ENCODE measurements around the gene LILRA6.

DNA sequence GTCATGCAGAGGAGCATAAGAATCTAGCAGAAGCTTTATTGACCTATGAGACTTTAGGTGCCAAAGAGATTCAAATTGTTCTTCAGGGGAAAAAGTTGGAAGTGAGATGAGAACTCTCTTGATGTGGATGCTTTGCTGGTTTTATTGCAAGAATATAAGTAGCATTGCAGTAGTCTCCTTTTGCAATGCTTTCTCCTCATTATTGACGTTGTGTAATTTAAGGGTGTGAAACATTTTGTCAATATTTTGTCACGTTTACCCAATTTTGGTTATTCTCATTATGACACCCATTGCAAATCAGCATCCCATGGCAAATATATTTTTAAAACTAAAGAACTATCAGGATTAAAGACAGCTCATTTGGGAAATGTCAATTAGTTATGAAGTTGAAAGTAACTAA lies 26.3 kb upstream of the LILRA6 start:
- TF ChIP-seq, protein P1, sequence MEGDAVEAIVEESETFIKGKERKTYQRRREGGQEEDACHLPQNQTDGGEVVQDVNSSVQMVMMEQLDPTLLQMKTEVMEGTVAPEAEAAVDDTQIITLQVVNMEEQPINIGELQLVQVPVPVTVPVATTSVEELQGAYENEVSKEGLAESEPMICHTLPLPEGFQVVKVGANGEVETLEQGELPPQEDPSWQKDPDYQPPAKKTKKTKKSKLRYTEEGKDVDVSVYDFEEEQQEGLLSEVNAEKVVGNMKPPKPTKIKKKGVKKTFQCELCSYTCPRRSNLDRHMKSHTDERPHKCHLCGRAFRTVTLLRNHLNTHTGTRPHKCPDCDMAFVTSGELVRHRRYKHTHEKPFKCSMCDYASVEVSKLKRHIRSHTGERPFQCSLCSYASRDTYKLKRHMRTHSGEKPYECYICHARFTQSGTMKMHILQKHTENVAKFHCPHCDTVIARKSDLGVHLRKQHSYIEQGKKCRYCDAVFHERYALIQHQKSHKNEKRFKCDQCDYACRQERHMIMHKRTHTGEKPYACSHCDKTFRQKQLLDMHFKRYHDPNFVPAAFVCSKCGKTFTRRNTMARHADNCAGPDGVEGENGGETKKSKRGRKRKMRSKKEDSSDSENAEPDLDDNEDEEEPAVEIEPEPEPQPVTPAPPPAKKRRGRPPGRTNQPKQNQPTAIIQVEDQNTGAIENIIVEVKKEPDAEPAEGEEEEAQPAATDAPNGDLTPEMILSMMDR (IDR thresholded peaks at IDR 0.05; ENCODE audit: insufficient read depth, low read depth, low read length) = no peak
- no peak for TF ChIP-seq EZH2 (IDR thresholded peaks at IDR 0.05; ENCODE audit: insufficient read depth, low read length)

All from astrocyte (in vitro differentiated cells and primary cell).